K562 (cell line): ENCODE data around the gene TGFB1I1. TPM values are rescaled to one million over a fixed set of nuclear protein-coding genes. Genes with fewer than 3 reads are reported as not detected.

ENCODE experiments used
- FUS ChIP-seq: fragments of 200-400 bp; formaldehyde crosslinking; optimal IDR thresholded peaks from 2 replicates; pipeline ENCODE3; 2017; ENCODE audit warnings: low read depth, low read length
- HNRNPK ChIP-seq: fragments of 200-400 bp; formaldehyde crosslinking; IDR thresholded peaks from one replicate; pipeline ENCODE4 v1.6.1; 2018; ENCODE audit warnings: mild to moderate bottlenecking, low read depth, low read length; ENCODE audit not compliant: poor library complexity, severe bottlenecking
- KDM5B ChIP-seq: fragments of 200-600 bp; sonication (generic); IDR thresholded peaks from 2 replicates; pipeline ENCODE4 v1.6.1; 2012; ENCODE audit warnings: low read depth, mild to moderate bottlenecking, moderate library complexity, low read length, control low read depth, inconsistent platforms; ENCODE audit not compliant: insufficient replicate concordance
- MTA2 ChIP-seq: fragments of 450-650 bp; IDR thresholded peaks from 2 replicates; pipeline ENCODE4 v1.6.1; 2016; ENCODE audit warnings: low read depth
- NELFE ChIP-seq: IDR thresholded peaks from 2 replicates; pipeline ENCODE4 v1.6.1; 2011; ENCODE audit warnings: mild to moderate bottlenecking; ENCODE audit not compliant: insufficient read depth, insufficient read length
- NEUROD1 ChIP-seq: fragments of 150-350 bp; IDR thresholded peaks from 2 replicates; pipeline ENCODE4 v1.6.1; 2014; ENCODE audit warnings: borderline replicate concordance, low read length, low read depth; ENCODE audit not compliant: partially characterized antibody
- PML ChIP-seq: IDR thresholded peaks from 2 replicates; pipeline ENCODE4 v1.6.1; 2012; ENCODE audit warnings: low read length, inconsistent platforms
- SNIP1 ChIP-seq: fragments of 450-650 bp; IDR thresholded peaks from 2 replicates; pipeline ENCODE4 v1.7.1; 2017; ENCODE audit warnings: low read depth, mild to moderate bottlenecking
- STAG1 ChIP-seq: sonication (generic); formaldehyde crosslinking; IDR thresholded peaks from 2 replicates; pipeline ENCODE4 v1.5.0; 2020; ENCODE audit warnings: missing genetic modification reagents, borderline replicate concordance
- TFAM ChIP-seq: fragments of 250-450 bp; sonication (Bioruptor Pico); conservative IDR thresholded peaks from 2 replicates; pipeline ENCODE4 v1.5.0; 2021; ENCODE audit warnings: mild to moderate bottlenecking, moderate library complexity
- XRCC3 ChIP-seq: fragments of 450-650 bp; IDR thresholded peaks from 2 replicates; pipeline ENCODE4 v1.6.1; 2017; ENCODE audit warnings: mild to moderate bottlenecking, moderate library complexity
- ZBED1 ChIP-seq: IDR thresholded peaks from 2 replicates; pipeline ENCODE4 v1.6.1; 2014
- ZNF23 ChIP-seq: fragments of 250-450 bp; sonication (Bioruptor Pico); IDR thresholded peaks from 2 replicates; pipeline ENCODE4 v1.4.0; 2020; ENCODE audit warnings: mild to moderate bottlenecking
- ZNF253 ChIP-seq: fragments of 250-450 bp; sonication (Bioruptor Pico); conservative IDR thresholded peaks from 2 replicates; pipeline ENCODE4 v1.6.1; 2021; ENCODE audit warnings: mild to moderate bottlenecking
- ZNF584 ChIP-seq: fragments of 200-800 bp; sonication (Bioruptor generic); IDR thresholded peaks from 2 replicates; pipeline ENCODE4 v1.6.1; 2016; ENCODE audit warnings: low read depth, mild to moderate bottlenecking, missing genetic modification characterization, missing compliant biosample characterization
- polyA plus RNA-seq, 8 experiments: library from polyadenylated mRNA; depleted of rRNA in 4 of 8; stranded (reverse) in 5 of 8; unstranded in 3 of 8; fragments of >200 nt; fragmentation: Nextera tagmentation in 2 of 8; fragmentation: Illumina TruSeq in 1 of 8; extraction: Ambion mirVana in 2 of 8; extraction: Trizol in 1 of 8; gene quantifications; 2 replicates each; pipeline versions ENCODE4 v1.2.1 to v1.2.3, GENCODE V29; 2011 to 2014; ENCODE audit warnings: inconsistent platforms in 1 of 8, missing spikeins in 1 of 8
- total RNA-seq, 7 experiments: library from RNA; depleted of rRNA in 6 of 7; stranded (reverse); fragments of >200 nt in 6 of 7; fragmentation: Illumina TruSeq in 2 of 7; extraction: Trizol in 2 of 7; gene quantifications; 2 replicates each; pipeline versions ENCODE4 v1.2.1 to v1.2.3, GENCODE V29; 2011 to 2021; ENCODE audit warnings: low replicate concordance in 1 of 7
- TF ChIP-seq, protein P1 (sequence below): fragments of 200-800 bp; sonication (Bioruptor generic); IDR thresholded peaks from 2 replicates; pipeline ENCODE4 v1.6.1; 2017; ENCODE audit warnings: missing genetic modification characterization, missing compliant biosample characterization
- TF ChIP-seq, protein P2 (sequence below), 2 experiments: fragments of 450-650 bp; conservative IDR thresholded peaks; 2 replicates each; pipeline ENCODE4 v1.6.1; 2017; ENCODE audit warnings: mild to moderate bottlenecking in 2 of 2, moderate library complexity in 2 of 2

The TGFB1I1 gene
- total and polyA plus RNA-seq, 9 of the 15 experiments (the other 6 are each of a cell fraction or from before 2014, with no cell fraction given): 0.04 to 0.91 (median 0.19) TPM

DNA sequence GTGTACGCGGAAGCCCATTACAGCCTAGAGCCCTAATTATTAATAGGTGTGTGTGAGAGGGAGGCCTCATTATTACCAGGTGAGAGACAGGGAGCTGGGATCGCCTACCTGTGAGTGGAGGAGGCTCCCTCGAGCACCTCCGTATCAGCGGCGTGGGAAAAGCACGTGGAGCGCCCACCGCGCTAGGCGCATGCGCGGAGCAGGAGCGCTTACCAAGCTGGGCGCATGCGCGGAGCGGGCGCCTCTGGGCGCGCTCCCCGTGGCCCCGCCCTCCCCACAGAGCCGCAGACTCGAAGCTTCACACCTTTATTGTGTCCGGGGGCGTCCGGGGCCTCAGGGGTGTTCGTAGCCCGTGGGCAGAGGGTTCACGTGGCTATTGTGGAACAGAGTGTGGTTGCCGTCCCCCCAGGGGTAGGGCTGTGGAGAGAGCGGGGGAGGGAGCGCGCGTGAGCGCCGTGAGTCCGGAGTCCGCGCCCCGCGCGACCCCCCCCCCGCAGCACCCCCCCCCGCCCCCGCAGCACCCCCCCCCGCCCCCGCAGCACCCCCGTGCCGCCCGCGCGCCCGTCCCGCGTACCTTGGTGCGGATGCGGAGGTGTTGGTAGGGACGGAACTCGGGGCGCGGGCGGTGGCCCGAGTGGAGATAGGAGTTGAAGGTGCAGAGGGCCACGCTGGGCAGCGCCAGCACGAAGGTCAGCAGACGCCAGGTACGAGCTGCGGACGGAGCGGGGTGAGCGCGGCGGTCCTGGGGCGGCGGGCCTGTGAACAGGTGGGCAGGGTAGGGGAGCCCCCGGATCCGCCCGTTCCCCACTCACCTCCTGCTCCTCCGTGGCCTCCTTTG lies 44.3 kb upstream of the TGFB1I1 start (continued):
- no peak for TF ChIP-seq ZNF253 (CRISPR knock-in tag)
- TF ChIP-seq TFAM (CRISPR knock-in tag): no peak
- TF ChIP-seq, protein P1, sequence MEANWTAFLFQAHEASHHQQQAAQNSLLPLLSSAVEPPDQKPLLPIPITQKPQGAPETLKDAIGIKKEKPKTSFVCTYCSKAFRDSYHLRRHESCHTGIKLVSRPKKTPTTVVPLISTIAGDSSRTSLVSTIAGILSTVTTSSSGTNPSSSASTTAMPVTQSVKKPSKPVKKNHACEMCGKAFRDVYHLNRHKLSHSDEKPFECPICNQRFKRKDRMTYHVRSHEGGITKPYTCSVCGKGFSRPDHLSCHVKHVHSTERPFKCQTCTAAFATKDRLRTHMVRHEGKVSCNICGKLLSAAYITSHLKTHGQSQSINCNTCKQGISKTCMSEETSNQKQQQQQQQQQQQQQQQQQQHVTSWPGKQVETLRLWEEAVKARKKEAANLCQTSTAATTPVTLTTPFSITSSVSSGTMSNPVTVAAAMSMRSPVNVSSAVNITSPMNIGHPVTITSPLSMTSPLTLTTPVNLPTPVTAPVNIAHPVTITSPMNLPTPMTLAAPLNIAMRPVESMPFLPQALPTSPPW (CRISPR knock-in tag): peak; percentile 46; the same call in 1 of the 2 replicates
- no peak for TF ChIP-seq ZBED1
- TF ChIP-seq XRCC3: no peak
- TF ChIP-seq MTA2: no peak
- TF ChIP-seq PML: no peak
- no peak for TF ChIP-seq NELFE
- no peak for TF ChIP-seq ZNF584 (CRISPR knock-in tag)
- no peak for TF ChIP-seq NEUROD1
- TF ChIP-seq STAG1 (CRISPR knock-in tag): no peak
- no peak for TF ChIP-seq ZNF23 (CRISPR knock-in tag)
- TF ChIP-seq, protein P2, sequence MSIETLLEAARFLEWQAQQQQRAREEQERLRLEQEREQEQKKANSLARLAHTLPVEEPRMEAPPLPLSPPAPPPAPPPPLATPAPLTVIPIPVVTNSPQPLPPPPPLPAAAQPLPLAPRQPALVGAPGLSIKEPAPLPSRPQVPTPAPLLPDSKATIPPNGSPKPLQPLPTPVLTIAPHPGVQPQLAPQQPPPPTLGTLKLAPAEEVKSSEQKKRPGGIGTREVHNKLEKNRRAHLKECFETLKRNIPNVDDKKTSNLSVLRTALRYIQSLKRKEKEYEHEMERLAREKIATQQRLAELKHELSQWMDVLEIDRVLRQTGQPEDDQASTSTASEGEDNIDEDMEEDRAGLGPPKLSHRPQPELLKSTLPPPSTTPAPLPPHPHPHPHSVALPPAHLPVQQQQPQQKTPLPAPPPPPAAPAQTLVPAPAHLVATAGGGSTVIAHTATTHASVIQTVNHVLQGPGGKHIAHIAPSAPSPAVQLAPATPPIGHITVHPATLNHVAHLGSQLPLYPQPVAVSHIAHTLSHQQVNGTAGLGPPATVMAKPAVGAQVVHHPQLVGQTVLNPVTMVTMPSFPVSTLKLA (conservative IDR thresholded peaks at IDR 0.05): 0 out of 4 replicates have a peak, but pooled peaks have one; percentile 21 to 44
- no peak for TF ChIP-seq HNRNPK
- no peak for TF ChIP-seq KDM5B
- no peak for TF ChIP-seq SNIP1
- TF ChIP-seq FUS: no peak
